Hippocampal formation (tissue), 2 donors: ENCODE data around the gene CHCHD3.

Experiments used
- DNase-seq, 2 donors: peaks; one replicate each; lab custom pipeline; 2025; lab: John Stamatoyannopoulos, UW

Gene CHCHD3

GRCh38 chr7:133081599-133082389 lies at the start of gene CHCHD3:
Gene CHCHD3 (minus strand): TSS chr7:133082090. CDS start chr7:133081937, 153 bp downstream.
- peak; percentile 97 to 99 for DNase-seq

- DNase-seq, result no peak
Observed at GRCh38 chr7:133130166-133130565, 48.3 kb upstream of the CHCHD3 start.

- DNase-seq, result no peak
Observed at GRCh38 chr7:133126422-133126821, 44.5 kb upstream of the CHCHD3 start.

- DNase-seq, result no peak
Observed at GRCh38 chr7:133124974-133125373, 43.1 kb upstream of the CHCHD3 start.

- no peak for DNase-seq
Observed at GRCh38 chr7:133121175-133121844, 39.4 kb upstream of the CHCHD3 start.

- no peak for DNase-seq
Observed at GRCh38 chr7:133119067-133119466, 37.2 kb upstream of the CHCHD3 start.

- DNase-seq, result no peak
Observed at GRCh38 chr7:133118261-133118660, 36.4 kb upstream of the CHCHD3 start.

- no peak for DNase-seq
Observed at GRCh38 chr7:133117452-133117851, 35.6 kb upstream of the CHCHD3 start.

GRCh38 chr7:133115596-133115995 lies 33.7 kb upstream of the CHCHD3 start:
- DNase-seq, result no peak

- DNase-seq, result no peak
Observed at GRCh38 chr7:133114519-133114918, 32.6 kb upstream of the CHCHD3 start.

- DNase-seq, result no peak
Observed at GRCh38 chr7:133112976-133113375, 31.1 kb upstream of the CHCHD3 start.

- DNase-seq, result no peak
Observed at GRCh38 chr7:133112335-133112734, 30.4 kb upstream of the CHCHD3 start.

- DNase-seq, result no peak
Observed at GRCh38 chr7:133110312-133110711, 28.4 kb upstream of the CHCHD3 start.

GRCh38 chr7:133109816-133110215 lies 27.9 kb upstream of the CHCHD3 start:
- DNase-seq, result no peak

GRCh38 chr7:133108023-133108422 lies 26.1 kb upstream of the CHCHD3 start:
- DNase-seq, result no peak

- no peak for DNase-seq
Observed at GRCh38 chr7:133102276-133103060, 20.6 kb upstream of the CHCHD3 start.

GRCh38 chr7:133099633-133100286 lies 17.9 kb upstream of the CHCHD3 start:
- no peak for DNase-seq

GRCh38 chr7:133095119-133095671 lies 13.3 kb upstream of the CHCHD3 start:
- no peak for DNase-seq

GRCh38 chr7:133091943-133092464 lies 10.1 kb upstream of the CHCHD3 start:
- DNase-seq, result no peak

GRCh38 chr7:133082390-133082766 lies 488 bp upstream of the CHCHD3 start:
- no peak for DNase-seq

GRCh38 chr7:133081119-133081598 lies 731 bp downstream of the CHCHD3 start:
- DNase-seq, result no peak
